HL-60 (cell line): ENCODE measurements around the gene MAD1L1.

Experiments
- CTCF ChIP-seq: IDR thresholded peaks from one replicate; pipeline ENCODE4 v1.5.1; 2011; ENCODE audit warnings: low read length, control low read depth, inconsistent platforms; ENCODE audit not compliant: insufficient read depth
- GABPA ChIP-seq: IDR thresholded peaks from 2 replicates; pipeline ENCODE4 v1.6.1; 2012; ENCODE audit warnings: low read depth
- POLR2AphosphoS5 ChIP-seq: IDR thresholded peaks from 2 replicates; pipeline ENCODE4 v1.6.1; 2012; ENCODE audit warnings: low read depth
- REST ChIP-seq: IDR thresholded peaks from 2 replicates; pipeline ENCODE4 v1.6.1; 2012; ENCODE audit warnings: low read depth; ENCODE audit not compliant: insufficient replicate concordance
- SPI1 ChIP-seq: IDR thresholded peaks from 2 replicates; pipeline ENCODE4 v1.6.1; 2012; ENCODE audit warnings: low read depth, mild to moderate bottlenecking, borderline replicate concordance

GRCh38 chr7:1863091-1863900, 369.4 kb downstream of the MAD1L1 start:
- no peak for TF ChIP-seq CTCF
- TF ChIP-seq POLR2AphosphoS5 = no peak
- TF ChIP-seq GABPA = no peak
- TF ChIP-seq REST = no peak
- no peak for TF ChIP-seq SPI1
